ENCODE results near the gene VWC2.

Gene VWC2

GRCh38 chr7:49883933-49884332 lies 110.5 kb downstream of the VWC2 start:
- H3K4me3 ChIP-seq (ENCODE audit: low read depth, low read length): no peak overlapping the region
- TF ChIP-seq CTCF (conservative IDR thresholded peaks at IDR 0.05; ENCODE audit: low read depth, low read length): no peak
- no peak for DNase-seq (ENCODE audit: low read depth)

- no peak for DNase-seq (ENCODE audit: low read depth)
- no peak for TF ChIP-seq CTCF (conservative IDR thresholded peaks at IDR 0.05; ENCODE audit: low read depth, low read length)
- no peak overlapping the region for H3K4me3 ChIP-seq (ENCODE audit: low read depth, low read length)
These were observed 112.3 kb downstream of the VWC2 start for GRCh38 chr7:49885593-49886285.

- TF ChIP-seq CTCF (conservative IDR thresholded peaks at IDR 0.05; ENCODE audit: low read depth, low read length): no peak
- H3K4me3 ChIP-seq (ENCODE audit: low read depth, low read length): no peak overlapping the region
- no peak for DNase-seq (ENCODE audit: low read depth)
These were observed 119.0 kb downstream of the VWC2 start for GRCh38 chr7:49892481-49892880.

- no peak for DNase-seq (ENCODE audit: low read depth)
- TF ChIP-seq CTCF (conservative IDR thresholded peaks at IDR 0.05; ENCODE audit: low read depth, low read length): no peak
- H3K4me3 ChIP-seq (ENCODE audit: low read depth, low read length): no peak overlapping the region
These were observed 119.7 kb downstream of the VWC2 start for GRCh38 chr7:49893131-49893530.

GRCh38 chr7:49894543-49894942 lies 121.1 kb downstream of the VWC2 start:
- no peak overlapping the region for H3K4me3 ChIP-seq (ENCODE audit: low read depth, low read length)
- no peak for TF ChIP-seq CTCF (conservative IDR thresholded peaks at IDR 0.05; ENCODE audit: low read depth, low read length)
- DNase-seq (ENCODE audit: low read depth): no peak

GRCh38 chr7:49911909-49912308 lies 138.5 kb downstream of the VWC2 start:
- no peak for TF ChIP-seq CTCF (conservative IDR thresholded peaks at IDR 0.05; ENCODE audit: low read depth, low read length)
- no peak for DNase-seq (ENCODE audit: low read depth)
- H3K4me3 ChIP-seq (ENCODE audit: low read depth, low read length): no peak overlapping the region

- no peak for DNase-seq (ENCODE audit: low read depth)
- H3K4me3 ChIP-seq (ENCODE audit: low read depth, low read length): no peak overlapping the region
- no peak for TF ChIP-seq CTCF (conservative IDR thresholded peaks at IDR 0.05; ENCODE audit: low read depth, low read length)
These were observed 153.3 kb downstream of the VWC2 start for GRCh38 chr7:49926720-49927119.
